ENCODE measurements around the gene LRRC47. TPM values are rescaled to one million over a fixed set of nuclear protein-coding genes. Genes with fewer than 3 reads are reported as not detected.

LRRC47 gene
- polyA plus RNA-seq, 1 of the 3 experiments (the other 2 are of a cell fraction), result 34.6 TPM

DNA sequence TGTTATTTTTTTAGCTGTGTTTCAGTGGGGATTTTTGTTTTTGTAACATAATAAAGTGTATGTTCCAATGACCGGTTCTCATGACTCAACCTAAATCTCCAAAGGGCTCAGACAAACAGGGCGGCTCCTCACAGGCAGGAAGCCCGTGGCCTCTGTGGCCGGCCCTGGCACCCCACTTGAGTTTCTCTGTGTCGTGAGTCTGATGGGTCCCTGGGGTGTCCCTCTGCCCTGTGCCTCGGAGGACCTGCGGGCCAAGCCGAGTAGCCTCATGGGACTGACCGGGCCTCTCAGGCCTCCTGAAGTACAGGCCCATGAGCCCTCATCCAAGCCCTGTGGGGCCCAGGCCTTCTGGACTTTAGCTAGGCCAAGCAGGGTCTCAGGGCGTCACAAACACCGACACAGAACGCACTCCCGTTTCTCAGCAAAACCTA, 60.2 kb downstream of the LRRC47 start:
- ChIA-PET CTCF (interaction anchor here (1.0 to 4.3 kb wide), 4 partner anchors 9 to 283 kb away, joined by 3 to 21 read pairs (median 4); no protein-coding TSS in a partner anchor), POLR2A (no interaction called here)
- Histone ChIP-seq H3K27ac (ENCODE audit: low read depth in 2 of 2, low read length in 1 of 2) (no peak overlapping the region; a peak in 2 of 4 replicates), H3K79me2 (ENCODE audit: insufficient read depth) (no peaks in the 10 kb centered on the region), H3K27me3 (ENCODE audit: insufficient read depth) (no peaks in the 10 kb centered on the region), H3K9me3 (no peaks in the 10 kb centered on the region), H3K4me2 (no peak overlapping the region), H3K36me3 (replicated peaks in 1 of 2; ENCODE audit: control insufficient read depth in 1 of 2, insufficient read depth in 2 of 2, low read length in 1 of 2) (peaks cover 7 to 39% of the 10 kb centered on the region in 2 experiments), H3K9ac (no peak overlapping the region), H3K4me1 (ENCODE audit: control insufficient read depth in 1 of 2, insufficient read depth in 2 of 2, low read depth in 1 of 2, low read length in 1 of 2) (peaks cover 0 to 24% of the 10 kb centered on the region in 2 experiments; a peak in 1 of 4 replicates), H2AFZ (ENCODE audit: low read depth) (no peak overlapping the region), H3K9me2 (no peaks in the 10 kb centered on the region), H3K4me3 (ENCODE audit: low read depth in 2 of 2, low read length in 1 of 2) (no peak overlapping the region), H3F3A (replicated peaks; ENCODE audit: insufficient read depth) (no peaks in the 10 kb centered on the region), H4K20me1 (ENCODE audit: insufficient read depth) (no peaks in the 10 kb centered on the region)
- TF ChIP-seq EP300 (IDR thresholded peaks at IDR 0.05; ENCODE audit: borderline replicate concordance in 1 of 2, low read depth in 1 of 2, low read length in 1 of 2), result no peak
- TF ChIP-seq RAD21 (IDR thresholded peaks at IDR 0.05; ENCODE audit: low read length), result no peak
- TF ChIP-seq ZBTB33 (IDR thresholded peaks at IDR 0.05; ENCODE audit: borderline replicate concordance, low read depth), result no peak
- TF ChIP-seq, protein P1, sequence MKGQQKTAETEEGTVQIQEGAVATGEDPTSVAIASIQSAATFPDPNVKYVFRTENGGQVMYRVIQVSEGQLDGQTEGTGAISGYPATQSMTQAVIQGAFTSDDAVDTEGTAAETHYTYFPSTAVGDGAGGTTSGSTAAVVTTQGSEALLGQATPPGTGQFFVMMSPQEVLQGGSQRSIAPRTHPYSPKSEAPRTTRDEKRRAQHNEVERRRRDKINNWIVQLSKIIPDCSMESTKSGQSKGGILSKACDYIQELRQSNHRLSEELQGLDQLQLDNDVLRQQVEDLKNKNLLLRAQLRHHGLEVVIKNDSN (IDR thresholded peaks at IDR 0.05; ENCODE audit: borderline replicate concordance, low read depth), result no peak
- no peak for TF ChIP-seq TAF1 (IDR thresholded peaks at IDR 0.05; ENCODE audit: borderline replicate concordance, low read depth, low read length)
- no peak for TF ChIP-seq RCOR1 (IDR thresholded peaks at IDR 0.05; ENCODE audit: low read length)
- TF ChIP-seq FOXM1 (IDR thresholded peaks at IDR 0.05; ENCODE audit: low read depth), result no peak
- no peak for TF ChIP-seq GATA2 (CRISPR knock-in tag; IDR thresholded peaks at IDR 0.05)
- TF ChIP-seq YY1 (IDR thresholded peaks at IDR 0.05; ENCODE audit: low read depth), result no peak
- no peak for TF ChIP-seq MAX (IDR thresholded peaks at IDR 0.05; ENCODE audit: low read depth)
- no peak for TF ChIP-seq ELF1 (IDR thresholded peaks at IDR 0.05)
- TF ChIP-seq MEF2A (IDR thresholded peaks at IDR 0.05; ENCODE audit: borderline replicate concordance, low read depth), result no peak
- no peak for TF ChIP-seq MXI1 (IDR thresholded peaks at IDR 0.05; ENCODE audit: low read depth, low read length)
- no peak for TF ChIP-seq CTCF (IDR thresholded peaks at IDR 0.05)
- no peak for TF ChIP-seq CHD2 (IDR thresholded peaks at IDR 0.05; ENCODE audit: low read length, partially characterized antibody)
- no peak for TF ChIP-seq FOSL2 (IDR thresholded peaks at IDR 0.05; ENCODE audit: borderline replicate concordance, low read depth)
- TF ChIP-seq SMC3 (IDR thresholded peaks at IDR 0.05; ENCODE audit: low read depth, low read length), result no peak
- TF ChIP-seq USF2 (IDR thresholded peaks at IDR 0.05; ENCODE audit: borderline replicate concordance, low read depth, low read length), result no peak
- no peak for TF ChIP-seq POLR2AphosphoS5 (IDR thresholded peaks at IDR 0.05; ENCODE audit: low read depth, low read length)
- 94% methylated on average over 12 of the region's 13 CpGs for WGBS (ENCODE audit: low lambda C conversion rate)
- no peak for DNase-seq

Measured in SK-N-SH (cell line).